Keratinocyte (primary cell): ENCODE results near the gene HPD. TPM values are rescaled to one million over a fixed set of nuclear protein-coding genes. Genes with fewer than 3 reads are reported as not detected.

Source experiments
- DNase-seq: peaks from one replicate; pipeline ENCODE4 v3.0.0-alpha.2; 2011; ENCODE audit warnings: low read depth, missing footprints, low spot score
- FAIRE-seq: peaks from 2 replicates; lab custom pipeline; 2011; peaks lifted over from hg19 to GRCh38; lab: Jason Lieb, UNC
- H2AFZ ChIP-seq: 2 replicates; pipeline ENCODE4 v1.6.0; 2012; ENCODE audit warnings: low read length, control low read depth, inconsistent platforms; ENCODE audit not compliant: control insufficient read depth
- H3K27ac ChIP-seq: 2 replicates; pipeline ENCODE4 v1.5.1; 2011; ENCODE audit warnings: low read length; ENCODE audit not compliant: control insufficient read depth, insufficient read depth
- H3K27me3 ChIP-seq: 3 replicates; pipeline ENCODE4 v1.6.0; 2011; ENCODE audit warnings: low read length; ENCODE audit not compliant: control insufficient read depth, insufficient read depth; ENCODE audit errors: extremely low read depth
- H3K36me3 ChIP-seq, 2 experiments: 2 replicates in 1 of 2; 3 replicates in 1 of 2; pipeline ENCODE4 v1.5.1; 2011; ENCODE audit warnings: low read length in 2 of 2, mild to moderate bottlenecking in 1 of 2; ENCODE audit not compliant: control insufficient read depth in 2 of 2, insufficient read depth in 2 of 2; ENCODE audit errors: extremely low read depth in 1 of 2
- H3K4me1 ChIP-seq: 3 replicates; pipeline ENCODE4 v1.5.1; 2011; ENCODE audit warnings: low read length; ENCODE audit not compliant: control insufficient read depth, insufficient read depth; ENCODE audit errors: extremely low read depth
- H3K4me2 ChIP-seq: 3 replicates; pipeline ENCODE4 v1.6.0; 2011; ENCODE audit warnings: low read depth, low read length; ENCODE audit not compliant: control insufficient read depth, insufficient read depth; ENCODE audit errors: extremely low read depth
- H3K4me3 ChIP-seq, 3 experiments: fragments of 200-600 bp in 1 of 3; sonication (generic) in 1 of 3; 2 replicates in 2 of 3; 3 replicates in 1 of 3; pipeline ENCODE4 v1.5.1; 2011 to 2016; ENCODE audit warnings: low read length in 3 of 3, mild to moderate bottlenecking in 3 of 3, control low read depth in 2 of 3, inconsistent platforms in 1 of 3, low read depth in 1 of 3, mixed read lengths in 1 of 3, mixed run types in 1 of 3, moderate library complexity in 1 of 3; ENCODE audit not compliant: control insufficient read depth in 2 of 3, insufficient read depth in 2 of 3; ENCODE audit errors: extremely low read depth in 1 of 3
- H3K79me2 ChIP-seq: 2 replicates; pipeline ENCODE4 v1.6.0; 2012; ENCODE audit warnings: low read length; ENCODE audit not compliant: control insufficient read depth, insufficient read depth
- H3K9ac ChIP-seq: 3 replicates; pipeline ENCODE4 v1.6.0; 2011; ENCODE audit warnings: low read length; ENCODE audit not compliant: control insufficient read depth, insufficient read depth; ENCODE audit errors: extremely low read depth
- H3K9me1 ChIP-seq: 3 replicates; pipeline ENCODE4 v1.6.0; 2011; ENCODE audit warnings: low read length; ENCODE audit not compliant: control insufficient read depth, insufficient read depth; ENCODE audit errors: extremely low read depth
- H3K9me3 ChIP-seq: 2 replicates; pipeline ENCODE4 v1.5.1; 2012; ENCODE audit warnings: low read depth, low read length; ENCODE audit not compliant: control insufficient read depth
- H4K20me1 ChIP-seq: 3 replicates; pipeline ENCODE4 v1.6.0; 2011; ENCODE audit warnings: low read length; ENCODE audit not compliant: control insufficient read depth, insufficient read depth; ENCODE audit errors: extremely low read depth
- CTCF ChIP-seq, 3 experiments: IDR thresholded peaks in 1 of 3; conservative IDR thresholded peaks in 1 of 3; optimal IDR thresholded peaks in 1 of 3; 2 replicates in 2 of 3; 3 replicates in 1 of 3; pipeline versions ENCODE3 to v1.5.1; 2011; ENCODE audit warnings: low read length in 3 of 3, mild to moderate bottlenecking in 3 of 3, moderate library complexity in 2 of 3, control low read depth in 1 of 3, inconsistent platforms in 1 of 3; ENCODE audit not compliant: insufficient read depth in 2 of 3; ENCODE audit errors: extremely low read depth in 1 of 3
- EZH2 ChIP-seq: IDR thresholded peaks from one replicate; pipeline ENCODE4 v1.6.1; 2012; ENCODE audit warnings: inconsistent platforms, mild to moderate bottlenecking, low read length, moderate library complexity
- dilution Hi-C: fragments of 300-500 bp; cut with MboI; formaldehyde crosslinking; loops from one replicate; pipeline ENCODE4 v1.7.0; 2020; ENCODE audit warnings: low sequenced_read_pairs; ENCODE audit not compliant: extremely low pct_ligation_motif_present
- polyA plus RNA-seq, 5 experiments: library from polyadenylated mRNA; depleted of rRNA in 3 of 5; stranded (reverse) in 3 of 5; stranded (forward) in 1 of 5; unstranded in 1 of 5; fragments of >200 nt; gene quantifications; 1 replicate in 1 of 5; 2 replicates in 3 of 5; 3 replicates in 1 of 5; pipeline versions ENCODE4 v1.2.1 to v1.2.3, GENCODE V29; 2011 to 2012; ENCODE audit warnings: missing spikeins in 2 of 5, low read depth in 1 of 5, low replicate concordance in 1 of 5

The HPD gene
- polyA plus RNA-seq, 1 donor (not counting 4 experiments of a cell fraction or from before 2014, with no cell fraction given) = not detected

GRCh38 chr12:121819212-121819949 lies 39.3 kb downstream of the HPD start:
- H3K36me3 ChIP-seq = peaks cover 44 to 45% of the 10 kb centered on the region in 2 experiments
- no peak for DNase-seq
- no peak overlapping the region for H3K4me2 ChIP-seq
- no peaks in the 10 kb centered on the region for H3K4me1 ChIP-seq
- no peaks in the 10 kb centered on the region for H3K9me3 ChIP-seq
- no peak overlapping the region for H3K27ac ChIP-seq
- no peak overlapping the region for H3K9ac ChIP-seq
- FAIRE-seq = no peak
- H3K27me3 ChIP-seq = no peaks in the 10 kb centered on the region
- dilution Hi-C loops = no loop called here
- no peaks in the 10 kb centered on the region for H4K20me1 ChIP-seq
- no peak overlapping the region for H3K4me3 ChIP-seq
- peaks cover 6% of the 10 kb centered on the region for H3K79me2 ChIP-seq
- TF ChIP-seq EZH2 = no peak
- no peak for TF ChIP-seq CTCF (optimal IDR thresholded peaks at IDR 0.05 in 1 of 3, IDR thresholded peaks at IDR 0.05 in 1 of 3, conservative IDR thresholded peaks at IDR 0.05 in 1 of 3; ENCODE audit: extremely low read depth in 1 of 3, insufficient read depth in 2 of 3, low read length in 3 of 3)
- no peaks in the 10 kb centered on the region for H3K9me1 ChIP-seq
- no peak overlapping the region for H2AFZ ChIP-seq

- FAIRE-seq (no peak), DNase-seq (no peak)
- H3K79me2 ChIP-seq = peaks cover 21% of the 10 kb centered on the region
Observed at GRCh38 chr12:121817648-121818043, 41.0 kb downstream of the HPD start.

More at GRCh38 chr12:121817648-121818043, 41.0 kb downstream of the HPD start:
- H3K4me2 ChIP-seq = no peak overlapping the region
- H3K4me1 ChIP-seq = peaks cover 12% of the 10 kb centered on the region
- H3K27me3 ChIP-seq = no peaks in the 10 kb centered on the region
- peaks cover 2% of the 10 kb centered on the region for H4K20me1 ChIP-seq
- peaks cover 44 to 45% of the 10 kb centered on the region in 2 experiments for H3K36me3 ChIP-seq
- no peak overlapping the region for H3K4me3 ChIP-seq
- dilution Hi-C loops = no loop called here
- H2AFZ ChIP-seq = no peak overlapping the region
- no peaks in the 10 kb centered on the region for H3K9me1 ChIP-seq
- H3K9me3 ChIP-seq = no peaks in the 10 kb centered on the region
- TF ChIP-seq CTCF (optimal IDR thresholded peaks at IDR 0.05 in 1 of 3, IDR thresholded peaks at IDR 0.05 in 1 of 3, conservative IDR thresholded peaks at IDR 0.05 in 1 of 3; ENCODE audit: extremely low read depth in 1 of 3, insufficient read depth in 2 of 3, low read length in 3 of 3) (no peak), EZH2 (no peak)
- no peak overlapping the region for H3K9ac ChIP-seq
- H3K27ac ChIP-seq = no peak overlapping the region
